HepG2 (cell line): ENCODE measurements around the gene CLN6.

Source experiments
- ZNF33A ChIP-seq: sonication (generic); formaldehyde crosslinking; IDR thresholded peaks from 2 replicates; pipeline ENCODE4 v1.5.1; 2020; ENCODE audit warnings: missing genetic modification reagents, mild to moderate bottlenecking, moderate library complexity, borderline replicate concordance
- TF ChIP-seq, protein P1 (sequence below): sonication (generic); formaldehyde crosslinking; IDR thresholded peaks from 2 replicates; pipeline ENCODE4 v1.5.0; 2020; ENCODE audit warnings: mild to moderate bottlenecking, missing genetic modification reagents, moderate library complexity

DNA sequence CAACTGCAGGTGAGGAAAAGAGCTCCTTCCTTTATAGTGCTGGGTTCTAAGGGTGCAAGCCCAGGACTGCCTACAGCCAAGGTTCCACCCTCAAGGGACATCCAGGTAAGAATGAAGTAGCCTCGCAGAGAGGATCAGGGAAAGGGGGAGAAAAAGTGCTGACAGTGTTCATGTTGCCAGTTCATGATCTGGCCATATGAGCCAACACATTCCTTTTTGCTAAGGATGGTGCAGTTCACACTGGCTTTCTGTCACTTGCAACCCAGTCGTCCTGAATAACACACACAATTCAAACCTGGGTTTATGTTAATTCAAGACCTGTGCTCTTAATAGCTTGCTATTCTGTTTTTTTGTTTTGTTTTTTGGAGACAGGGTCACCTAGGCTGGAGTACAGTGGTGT lies 9.0 kb downstream of the CLN6 start:
- TF ChIP-seq, protein P1, sequence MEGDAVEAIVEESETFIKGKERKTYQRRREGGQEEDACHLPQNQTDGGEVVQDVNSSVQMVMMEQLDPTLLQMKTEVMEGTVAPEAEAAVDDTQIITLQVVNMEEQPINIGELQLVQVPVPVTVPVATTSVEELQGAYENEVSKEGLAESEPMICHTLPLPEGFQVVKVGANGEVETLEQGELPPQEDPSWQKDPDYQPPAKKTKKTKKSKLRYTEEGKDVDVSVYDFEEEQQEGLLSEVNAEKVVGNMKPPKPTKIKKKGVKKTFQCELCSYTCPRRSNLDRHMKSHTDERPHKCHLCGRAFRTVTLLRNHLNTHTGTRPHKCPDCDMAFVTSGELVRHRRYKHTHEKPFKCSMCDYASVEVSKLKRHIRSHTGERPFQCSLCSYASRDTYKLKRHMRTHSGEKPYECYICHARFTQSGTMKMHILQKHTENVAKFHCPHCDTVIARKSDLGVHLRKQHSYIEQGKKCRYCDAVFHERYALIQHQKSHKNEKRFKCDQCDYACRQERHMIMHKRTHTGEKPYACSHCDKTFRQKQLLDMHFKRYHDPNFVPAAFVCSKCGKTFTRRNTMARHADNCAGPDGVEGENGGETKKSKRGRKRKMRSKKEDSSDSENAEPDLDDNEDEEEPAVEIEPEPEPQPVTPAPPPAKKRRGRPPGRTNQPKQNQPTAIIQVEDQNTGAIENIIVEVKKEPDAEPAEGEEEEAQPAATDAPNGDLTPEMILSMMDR (CRISPR knock-in tag), result no peak
- TF ChIP-seq ZNF33A (CRISPR knock-in tag), result no peak
